Epithelial cell of proximal tubule (primary cell): ENCODE results near the gene NSDHL. TPM values are rescaled to one million over a fixed set of nuclear protein-coding genes. Genes with fewer than 3 reads are reported as not detected.
A peak's percentile ranks its signal among the peaks of the same experiment; 100 is the strongest.

Experiments used
- DNase-seq: peaks from one replicate; pipeline ENCODE4 v3.0.0-alpha.2; 2011; ENCODE audit warnings: low read depth
- H3K4me3 ChIP-seq: 2 replicates; pipeline ENCODE4 v1.5.1; 2011; ENCODE audit warnings: low read depth, mild to moderate bottlenecking, low read length
- CTCF ChIP-seq: conservative IDR thresholded peaks from 2 replicates; pipeline ENCODE4 v1.5.1; 2012; ENCODE audit warnings: low read depth, mild to moderate bottlenecking, low read length
- total RNA-seq: library from RNA; depleted of rRNA; stranded (reverse); fragments of >200 nt; gene quantifications from 2 replicates; pipeline ENCODE4 v1.2.3, GENCODE V29; 2015

The NSDHL gene
- total RNA-seq, 1 donor from 2014 or later, result 19.3 TPM

- no peak for TF ChIP-seq CTCF
- no peak for DNase-seq
- H3K4me3 ChIP-seq, result no peak overlapping the region
Measured at GRCh38 chrX:152913346-152913745, 82.5 kb downstream of the NSDHL start.

- no peak overlapping the region for H3K4me3 ChIP-seq
- no peak for DNase-seq
- no peak for TF ChIP-seq CTCF
Measured at GRCh38 chrX:152913910-152914309, 83.0 kb downstream of the NSDHL start.

- no peak for DNase-seq
- H3K4me3 ChIP-seq, result no peak overlapping the region
- TF ChIP-seq CTCF, result peak; percentile 52
Measured at GRCh38 chrX:152915541-152916241, 84.8 kb downstream of the NSDHL start.

GRCh38 chrX:152917656-152918579 is 87.1 kb downstream of the NSDHL start:
- TF ChIP-seq CTCF, result no peak
- H3K4me3 ChIP-seq, result no peak overlapping the region
- DNase-seq, result no peak

GRCh38 chrX:152918707-152919106 is 87.8 kb downstream of the NSDHL start:
- TF ChIP-seq CTCF, result no peak

More at GRCh38 chrX:152918707-152919106, 87.8 kb downstream of the NSDHL start:
- no peak for DNase-seq
- no peak overlapping the region for H3K4me3 ChIP-seq

Other genes with a start within 250 kb of the NSDHL start
- gene GABRQ, start 193.2 kb upstream of the NSDHL start, total RNA-seq, result 0.06 and 0.22 TPM in 2 replicates
- gene MAGEA3, start 132.3 kb upstream of the NSDHL start, total RNA-seq, result not detected in 2 replicates
- gene CSAG2, start 121.8 kb upstream of the NSDHL start, total RNA-seq, result not detected in 2 replicates
- not detected in 2 replicates for gene MAGEA2B, start 116.4 kb upstream of the NSDHL start, total RNA-seq
- gene CSAG1, start 97.3 kb upstream of the NSDHL start, total RNA-seq, result not detected in 2 replicates
- gene MAGEA12, start 97.3 kb upstream of the NSDHL start, total RNA-seq, result not detected in 2 replicates
- not detected in 2 replicates for gene MAGEA2, start 77.2 kb upstream of the NSDHL start, total RNA-seq
- not detected in 2 replicates for gene CSAG3, start 71.8 kb upstream of the NSDHL start, total RNA-seq
- not detected in 2 replicates for gene MAGEA6, start 61.4 kb upstream of the NSDHL start, total RNA-seq
- 34.4 and 53.7 TPM in 2 replicates for gene CETN2, start 306 bp upstream of the NSDHL start, total RNA-seq
- 14.4 and 41.6 TPM in 2 replicates for gene ZNF185, start 67.0 kb downstream of the NSDHL start, total RNA-seq
- not detected in 2 replicates for gene PNMA5, start 163.1 kb downstream of the NSDHL start, total RNA-seq
- gene PNMA3, start 225.4 kb downstream of the NSDHL start, total RNA-seq, result 0.22 and 0.69 TPM in 2 replicates
- 2.5 and 3.3 TPM in 2 replicates for gene PNMA6A, start 241.4 kb downstream of the NSDHL start, total RNA-seq